Liver (tissue), 3 donors: ENCODE results near the gene GGT1.

Experiments used
- TAF1 ChIP-seq: conservative IDR thresholded peaks from 2 replicates; pipeline ENCODE4 v1.6.1; 2016; ENCODE audit warnings: antibody characterized with exemption, mild to moderate bottlenecking
- TF ChIP-seq, protein P1 (sequence below): fragments of 150-350 bp; IDR thresholded peaks from 2 replicates; pipeline ENCODE4 v1.5.1; 2017; ENCODE audit warnings: improper control_type of control experiment, low read depth, low read length; ENCODE audit not compliant: missing input control
- TF ChIP-seq, protein P2 (sequence below): IDR thresholded peaks from 2 replicates; pipeline ENCODE4 v1.6.1; 2016; ENCODE audit warnings: antibody characterized with exemption
- donor health status: healthy.
- donor health status: healthy.

DNA sequence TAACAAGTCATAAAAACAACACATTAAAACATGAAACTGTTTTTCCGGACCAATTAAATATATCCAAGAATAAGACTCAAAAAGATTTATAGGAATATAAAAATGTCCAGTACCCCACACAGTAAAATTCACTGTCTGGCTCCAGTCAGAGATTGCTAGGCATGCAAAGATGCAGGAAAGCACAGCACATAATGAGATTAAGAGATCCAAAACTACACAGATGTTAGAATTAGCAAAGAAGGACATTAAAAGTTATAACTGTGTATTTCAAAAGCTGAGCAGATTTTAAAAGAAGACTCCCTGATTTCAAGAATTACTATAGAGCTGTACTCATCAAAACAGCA, 23.8 kb upstream of the GGT1 start:
- TF ChIP-seq, protein P1, sequence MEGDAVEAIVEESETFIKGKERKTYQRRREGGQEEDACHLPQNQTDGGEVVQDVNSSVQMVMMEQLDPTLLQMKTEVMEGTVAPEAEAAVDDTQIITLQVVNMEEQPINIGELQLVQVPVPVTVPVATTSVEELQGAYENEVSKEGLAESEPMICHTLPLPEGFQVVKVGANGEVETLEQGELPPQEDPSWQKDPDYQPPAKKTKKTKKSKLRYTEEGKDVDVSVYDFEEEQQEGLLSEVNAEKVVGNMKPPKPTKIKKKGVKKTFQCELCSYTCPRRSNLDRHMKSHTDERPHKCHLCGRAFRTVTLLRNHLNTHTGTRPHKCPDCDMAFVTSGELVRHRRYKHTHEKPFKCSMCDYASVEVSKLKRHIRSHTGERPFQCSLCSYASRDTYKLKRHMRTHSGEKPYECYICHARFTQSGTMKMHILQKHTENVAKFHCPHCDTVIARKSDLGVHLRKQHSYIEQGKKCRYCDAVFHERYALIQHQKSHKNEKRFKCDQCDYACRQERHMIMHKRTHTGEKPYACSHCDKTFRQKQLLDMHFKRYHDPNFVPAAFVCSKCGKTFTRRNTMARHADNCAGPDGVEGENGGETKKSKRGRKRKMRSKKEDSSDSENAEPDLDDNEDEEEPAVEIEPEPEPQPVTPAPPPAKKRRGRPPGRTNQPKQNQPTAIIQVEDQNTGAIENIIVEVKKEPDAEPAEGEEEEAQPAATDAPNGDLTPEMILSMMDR, result no peak
- TF ChIP-seq, protein P2, sequence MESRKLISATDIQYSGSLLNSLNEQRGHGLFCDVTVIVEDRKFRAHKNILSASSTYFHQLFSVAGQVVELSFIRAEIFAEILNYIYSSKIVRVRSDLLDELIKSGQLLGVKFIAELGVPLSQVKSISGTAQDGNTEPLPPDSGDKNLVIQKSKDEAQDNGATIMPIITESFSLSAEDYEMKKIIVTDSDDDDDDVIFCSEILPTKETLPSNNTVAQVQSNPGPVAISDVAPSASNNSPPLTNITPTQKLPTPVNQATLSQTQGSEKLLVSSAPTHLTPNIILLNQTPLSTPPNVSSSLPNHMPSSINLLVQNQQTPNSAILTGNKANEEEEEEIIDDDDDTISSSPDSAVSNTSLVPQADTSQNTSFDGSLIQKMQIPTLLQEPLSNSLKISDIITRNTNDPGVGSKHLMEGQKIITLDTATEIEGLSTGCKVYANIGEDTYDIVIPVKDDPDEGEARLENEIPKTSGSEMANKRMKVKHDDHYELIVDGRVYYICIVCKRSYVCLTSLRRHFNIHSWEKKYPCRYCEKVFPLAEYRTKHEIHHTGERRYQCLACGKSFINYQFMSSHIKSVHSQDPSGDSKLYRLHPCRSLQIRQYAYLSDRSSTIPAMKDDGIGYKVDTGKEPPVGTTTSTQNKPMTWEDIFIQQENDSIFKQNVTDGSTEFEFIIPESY, result no peak
- TF ChIP-seq TAF1, result no peak
